ENCODE results near the gene PRR11. TPM values are rescaled to one million over a fixed set of nuclear protein-coding genes. Genes with fewer than 3 reads are reported as not detected.

The PRR11 gene
- total RNA-seq, 1 experiment from 2014 or later, result 86.7 TPM

- Histone ChIP-seq H3K4me3 (replicated peaks in 1 of 2; ENCODE audit: low read depth in 1 of 2, low read length in 2 of 2) (no peak overlapping the region), H3K27me3 (ENCODE audit: insufficient read depth, low read length) (no peaks in the 10 kb centered on the region), H3K9ac (ENCODE audit: low read length) (no peak overlapping the region), H3K4me1 (ENCODE audit: control insufficient read depth in 1 of 2, insufficient read depth in 2 of 2, low read length in 2 of 2) (peaks cover 24 to 36% of the 10 kb centered on the region in 2 experiments), H3K79me2 (ENCODE audit: insufficient read depth, low read length) (peaks cover 96% of the 10 kb centered on the region), H3K9me3 (ENCODE audit: control insufficient read depth in 1 of 2, insufficient read depth in 1 of 2, low read depth in 1 of 2, low read length in 2 of 2) (no peaks in the 10 kb centered on the region), H2AFZ (ENCODE audit: low read depth, low read length, poor library complexity, severe bottlenecking) (no peak overlapping the region), H3K36me3 (ENCODE audit: control insufficient read depth in 1 of 2, insufficient read depth in 2 of 2, low read length in 2 of 2) (no peaks in the 10 kb centered on the region), H3K9me2 (ENCODE audit: insufficient read depth) (no peaks in the 10 kb centered on the region), H4K20me1 (ENCODE audit: insufficient read depth) (no peaks in the 10 kb centered on the region), H3K27ac (ENCODE audit: low read depth, low read length) (no peak overlapping the region), H3K4me2 (ENCODE audit: low read length) (no peak overlapping the region)
- ChIA-PET POLR2A (no interaction called here), CTCF (no interaction called here), RAD21 (ENCODE audit: low non-redundant PET in 1 of 2, low total read pairs in 2 of 2, uncharacterized antibody in 2 of 2, unreplicated experiment in 2 of 2) (no interaction called here)
- BruUV-seq (replicated peaks), result no TSS peak
- ATAC-seq (no peak), DNase-seq (ENCODE audit: low read depth, low spot score) (no peak)
- intact Hi-C loops (cut with micrococcal nuclease), result no loop called here
- TF ChIP-seq CEBPB (IDR thresholded peaks at IDR 0.05; ENCODE audit: low read depth) (no peak), EZH2phosphoT487 (IDR thresholded peaks at IDR 0.05; ENCODE audit: borderline replicate concordance) (no peak), POLR2A (IDR thresholded peaks at IDR 0.05; ENCODE audit: borderline replicate concordance, extremely low read depth, insufficient read depth, insufficient read length) (no peak), YY1 (IDR thresholded peaks at IDR 0.05; ENCODE audit: extremely low read depth, insufficient replicate concordance, low read depth, low read length) (no peak)
Measured at GRCh38 chr17:59160157-59161025, 4.8 kb downstream of the PRR11 start.

DNA sequence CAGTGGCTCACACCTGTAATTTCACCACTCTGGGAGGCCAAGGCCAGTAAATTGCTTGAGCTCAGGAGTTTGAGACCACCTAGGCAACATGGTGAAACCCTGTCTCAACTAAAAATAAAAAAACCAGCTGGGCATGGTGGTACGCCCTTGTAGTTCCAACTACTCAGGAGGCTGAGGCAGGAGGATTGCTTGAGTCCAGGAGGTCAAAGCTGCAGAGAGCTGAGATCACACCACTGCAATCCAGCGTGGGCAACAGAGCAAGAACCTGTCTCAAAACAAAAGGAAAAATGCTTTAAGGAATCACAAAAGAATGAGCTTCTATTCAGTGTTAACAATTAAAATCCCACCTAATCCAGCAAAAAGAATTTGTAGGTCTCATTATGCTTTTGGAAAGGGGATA lies 5.9 kb downstream of the PRR11 start:
- intact Hi-C loops (cut with micrococcal nuclease), result no loop called here
- no peaks in the 10 kb centered on the region for H3K36me3 ChIP-seq (ENCODE audit: control insufficient read depth in 1 of 2, insufficient read depth in 2 of 2, low read length in 2 of 2)
- H3K4me1 ChIP-seq (ENCODE audit: control insufficient read depth in 1 of 2, insufficient read depth in 2 of 2, low read length in 2 of 2), result peaks cover 24 to 40% of the 10 kb centered on the region in 2 experiments
- H3K9me3 ChIP-seq (ENCODE audit: control insufficient read depth in 1 of 2, insufficient read depth in 1 of 2, low read depth in 1 of 2, low read length in 2 of 2), result no peaks in the 10 kb centered on the region
- H3K9me2 ChIP-seq (ENCODE audit: insufficient read depth), result no peaks in the 10 kb centered on the region
- BruUV-seq (replicated peaks), result no TSS peak
- no peak for DNase-seq (ENCODE audit: low read depth, low spot score)
- ChIA-PET RAD21 (ENCODE audit: low non-redundant PET in 1 of 2, low total read pairs in 2 of 2, uncharacterized antibody in 2 of 2, unreplicated experiment in 2 of 2) (no interaction called here), CTCF (interaction anchor here (0.7 kb wide), 1 partner anchor 335 kb away, joined by 3 read pairs; no protein-coding TSS in a partner anchor), POLR2A (no interaction called here)
- no peak overlapping the region for H3K4me3 ChIP-seq (replicated peaks in 1 of 2; ENCODE audit: low read depth in 1 of 2, low read length in 2 of 2)
- no peaks in the 10 kb centered on the region for H3K27me3 ChIP-seq (ENCODE audit: insufficient read depth, low read length)
- H3K27ac ChIP-seq (ENCODE audit: low read depth, low read length), result no peak overlapping the region
- no peak overlapping the region for H3K4me2 ChIP-seq (ENCODE audit: low read length)
- no peak for ATAC-seq
- H4K20me1 ChIP-seq (ENCODE audit: insufficient read depth), result no peaks in the 10 kb centered on the region
- no peak overlapping the region for H2AFZ ChIP-seq (ENCODE audit: low read depth, low read length, poor library complexity, severe bottlenecking)
- TF ChIP-seq, protein P1, sequence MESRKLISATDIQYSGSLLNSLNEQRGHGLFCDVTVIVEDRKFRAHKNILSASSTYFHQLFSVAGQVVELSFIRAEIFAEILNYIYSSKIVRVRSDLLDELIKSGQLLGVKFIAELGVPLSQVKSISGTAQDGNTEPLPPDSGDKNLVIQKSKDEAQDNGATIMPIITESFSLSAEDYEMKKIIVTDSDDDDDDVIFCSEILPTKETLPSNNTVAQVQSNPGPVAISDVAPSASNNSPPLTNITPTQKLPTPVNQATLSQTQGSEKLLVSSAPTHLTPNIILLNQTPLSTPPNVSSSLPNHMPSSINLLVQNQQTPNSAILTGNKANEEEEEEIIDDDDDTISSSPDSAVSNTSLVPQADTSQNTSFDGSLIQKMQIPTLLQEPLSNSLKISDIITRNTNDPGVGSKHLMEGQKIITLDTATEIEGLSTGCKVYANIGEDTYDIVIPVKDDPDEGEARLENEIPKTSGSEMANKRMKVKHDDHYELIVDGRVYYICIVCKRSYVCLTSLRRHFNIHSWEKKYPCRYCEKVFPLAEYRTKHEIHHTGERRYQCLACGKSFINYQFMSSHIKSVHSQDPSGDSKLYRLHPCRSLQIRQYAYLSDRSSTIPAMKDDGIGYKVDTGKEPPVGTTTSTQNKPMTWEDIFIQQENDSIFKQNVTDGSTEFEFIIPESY (IDR thresholded peaks at IDR 0.05; ENCODE audit: extremely low read depth, insufficient replicate concordance, low read length), result no peak
- TF ChIP-seq JUND (IDR thresholded peaks at IDR 0.05) (no peak), ELF1 (IDR thresholded peaks at IDR 0.05; ENCODE audit: borderline replicate concordance, low read depth) (no peak), EZH2phosphoT487 (IDR thresholded peaks at IDR 0.05; ENCODE audit: borderline replicate concordance) (no peak), CEBPB (IDR thresholded peaks at IDR 0.05; ENCODE audit: low read depth) (no peak)
- TF ChIP-seq, protein P2, sequence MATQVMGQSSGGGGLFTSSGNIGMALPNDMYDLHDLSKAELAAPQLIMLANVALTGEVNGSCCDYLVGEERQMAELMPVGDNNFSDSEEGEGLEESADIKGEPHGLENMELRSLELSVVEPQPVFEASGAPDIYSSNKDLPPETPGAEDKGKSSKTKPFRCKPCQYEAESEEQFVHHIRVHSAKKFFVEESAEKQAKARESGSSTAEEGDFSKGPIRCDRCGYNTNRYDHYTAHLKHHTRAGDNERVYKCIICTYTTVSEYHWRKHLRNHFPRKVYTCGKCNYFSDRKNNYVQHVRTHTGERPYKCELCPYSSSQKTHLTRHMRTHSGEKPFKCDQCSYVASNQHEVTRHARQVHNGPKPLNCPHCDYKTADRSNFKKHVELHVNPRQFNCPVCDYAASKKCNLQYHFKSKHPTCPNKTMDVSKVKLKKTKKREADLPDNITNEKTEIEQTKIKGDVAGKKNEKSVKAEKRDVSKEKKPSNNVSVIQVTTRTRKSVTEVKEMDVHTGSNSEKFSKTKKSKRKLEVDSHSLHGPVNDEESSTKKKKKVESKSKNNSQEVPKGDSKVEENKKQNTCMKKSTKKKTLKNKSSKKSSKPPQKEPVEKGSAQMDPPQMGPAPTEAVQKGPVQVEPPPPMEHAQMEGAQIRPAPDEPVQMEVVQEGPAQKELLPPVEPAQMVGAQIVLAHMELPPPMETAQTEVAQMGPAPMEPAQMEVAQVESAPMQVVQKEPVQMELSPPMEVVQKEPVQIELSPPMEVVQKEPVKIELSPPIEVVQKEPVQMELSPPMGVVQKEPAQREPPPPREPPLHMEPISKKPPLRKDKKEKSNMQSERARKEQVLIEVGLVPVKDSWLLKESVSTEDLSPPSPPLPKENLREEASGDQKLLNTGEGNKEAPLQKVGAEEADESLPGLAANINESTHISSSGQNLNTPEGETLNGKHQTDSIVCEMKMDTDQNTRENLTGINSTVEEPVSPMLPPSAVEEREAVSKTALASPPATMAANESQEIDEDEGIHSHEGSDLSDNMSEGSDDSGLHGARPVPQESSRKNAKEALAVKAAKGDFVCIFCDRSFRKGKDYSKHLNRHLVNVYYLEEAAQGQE (IDR thresholded peaks at IDR 0.05; ENCODE audit: low read depth), result no peak
- H3K79me2 ChIP-seq (ENCODE audit: insufficient read depth, low read length), result peaks cover 97% of the 10 kb centered on the region
- H3K9ac ChIP-seq (ENCODE audit: low read length), result no peak overlapping the region
